Measurements from ENCODE around the gene CX3CR1.

GRCh38 chr3:39230453-39230852, 49.4 kb downstream of the CX3CR1 start:
- TF ChIP-seq CTCF (IDR thresholded peaks at IDR 0.05) (no peak), EZH2 (IDR thresholded peaks at IDR 0.05) (no peak), EZH2phosphoT487 (IDR thresholded peaks at IDR 0.05) (no peak)

Measured in neural progenitor cell (in vitro differentiated cells).